GM21528 (cell line): ENCODE measurements around the gene CTNND2.
"Not testable (repeated sequence)": the region's sequence is repeated elsewhere in the genome, so short reads cannot be mapped to it uniquely, and the experiment has no call there.

ENCODE experiments used
- ATAC-seq: cut with Tn5 transposase; IDR thresholded peaks from one replicate; pipeline ENCODE4 v1.9.1; 2021; ENCODE audit warnings: mild to moderate bottlenecking, moderate library complexity; ENCODE audit not compliant: unreplicated experiment, low FRiP score

CTNND2 gene

GRCh38 chr5:11335881-11336760 lies 568.1 kb downstream of the CTNND2 start:
- no peak for ATAC-seq

- ATAC-seq, result no peak
These were observed 569.8 kb downstream of the CTNND2 start for GRCh38 chr5:11334404-11334803.

- ATAC-seq, result no peak
These were observed 574.6 kb downstream of the CTNND2 start for GRCh38 chr5:11329679-11330078.

- no peak for ATAC-seq
These were observed 579.5 kb downstream of the CTNND2 start for GRCh38 chr5:11324521-11325289.

GRCh38 chr5:11323761-11324160 lies 580.5 kb downstream of the CTNND2 start:
- ATAC-seq, result no peak

GRCh38 chr5:11322133-11322532 lies 582.1 kb downstream of the CTNND2 start:
- ATAC-seq, result no peak

GRCh38 chr5:11319836-11320580 lies 584.2 kb downstream of the CTNND2 start:
- ATAC-seq, result no peak

- ATAC-seq, result not testable (repeated sequence)
These were observed 590.6 kb downstream of the CTNND2 start for GRCh38 chr5:11313694-11314093.

GRCh38 chr5:11311731-11312130 lies 592.5 kb downstream of the CTNND2 start:
- no peak for ATAC-seq

GRCh38 chr5:11311272-11311671 lies 593.0 kb downstream of the CTNND2 start:
- no peak for ATAC-seq

- ATAC-seq, result no peak
These were observed 594.1 kb downstream of the CTNND2 start for GRCh38 chr5:11310158-11310557.

GRCh38 chr5:11306365-11306764 lies 597.9 kb downstream of the CTNND2 start:
- no peak for ATAC-seq

- no peak for ATAC-seq
These were observed 599.0 kb downstream of the CTNND2 start for GRCh38 chr5:11305245-11305644.

- ATAC-seq, result no peak
These were observed 599.6 kb downstream of the CTNND2 start for GRCh38 chr5:11304641-11305040.

GRCh38 chr5:11302663-11303062 lies 601.6 kb downstream of the CTNND2 start:
- ATAC-seq, result no peak

- no peak for ATAC-seq
These were observed 603.1 kb downstream of the CTNND2 start for GRCh38 chr5:11301171-11301570.

GRCh38 chr5:11300736-11301135 lies 603.5 kb downstream of the CTNND2 start:
- ATAC-seq, result no peak

GRCh38 chr5:11298877-11299276 lies 605.4 kb downstream of the CTNND2 start:
- ATAC-seq, result no peak

GRCh38 chr5:11293523-11293922 lies 610.7 kb downstream of the CTNND2 start:
- no peak for ATAC-seq

GRCh38 chr5:11292648-11293356 lies 611.4 kb downstream of the CTNND2 start:
- ATAC-seq, result no peak
